ENCODE results near the gene DUSP28. TPM values are rescaled to one million over a fixed set of nuclear protein-coding genes. Genes with fewer than 3 reads are reported as not detected.

DUSP28 gene
- total and polyA plus RNA-seq, 2 donors from 2014 or later: 5.9 to 7.0 TPM

DNA sequence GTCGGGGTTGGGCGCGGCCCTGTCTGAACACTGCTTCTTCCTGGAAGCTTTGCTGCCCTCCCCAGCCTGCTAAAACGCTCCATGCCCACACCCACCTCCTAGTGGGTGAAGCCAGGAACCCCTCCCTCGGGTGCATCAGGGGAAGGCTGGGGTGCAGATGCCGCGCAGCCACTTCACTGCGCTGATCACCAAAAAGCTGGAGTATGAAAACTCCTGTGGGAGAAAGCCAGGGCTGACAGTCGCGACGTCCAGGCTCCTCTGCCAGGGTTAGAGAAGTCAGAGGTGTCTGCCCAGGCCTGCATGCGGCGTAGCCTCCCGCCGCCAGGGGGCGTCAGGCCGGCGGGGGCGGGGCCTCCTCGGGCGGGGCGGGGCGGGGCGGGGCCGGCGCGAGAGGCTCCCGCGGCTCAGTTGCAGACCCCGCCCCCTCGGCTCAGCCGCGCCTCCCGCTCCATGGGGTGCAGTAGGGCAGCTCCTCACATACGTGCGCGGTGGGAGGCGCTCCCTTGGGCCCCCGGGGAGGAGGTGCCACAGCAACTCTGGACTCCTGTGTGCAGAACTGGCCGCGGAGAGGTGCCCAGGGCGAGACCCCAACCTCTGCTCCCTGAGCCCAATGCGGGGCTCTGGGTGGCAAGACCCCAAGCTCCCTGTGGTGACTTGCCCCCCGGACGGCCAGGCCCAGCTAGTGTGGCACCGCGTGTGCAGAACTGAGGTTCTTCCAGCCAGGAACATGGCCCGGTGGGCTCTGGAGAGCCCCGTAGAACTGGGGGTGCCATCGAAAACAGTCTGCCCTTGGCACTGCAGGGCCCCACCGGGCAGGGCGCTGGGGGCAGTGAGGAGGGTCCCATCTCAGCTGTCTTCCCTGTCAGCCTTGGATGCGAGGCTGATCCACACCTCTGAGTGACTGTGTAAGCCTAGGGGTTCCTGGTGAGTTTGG lies 6.3 kb downstream of the DUSP28 start:
- Histone ChIP-seq H3K9ac (ENCODE audit: low read length in 3 of 3) (peak overlapping the region in 2 of 3 donors; percentile 33 to 80), H3K27me3 (ENCODE audit: control insufficient read depth, insufficient read depth, low read length) (no peaks in the 10 kb centered on the region), H3K9me3 (ENCODE audit: control insufficient read depth in 2 of 3, insufficient read depth in 1 of 3, low read length in 3 of 3) (no peaks in the 10 kb centered on the region), H3K4me3 (ENCODE audit: low read length in 3 of 3) (peak overlapping the region in 2 of 3 donors; percentile 73 to 75), H3K36me3 (ENCODE audit: control insufficient read depth in 2 of 3, insufficient read depth in 3 of 3, low read length in 3 of 3) (no peaks in the 10 kb centered on the region), H3K27ac (ENCODE audit: low read depth in 2 of 2, low read length in 2 of 2) (peak overlapping the region; percentile 87 to 90), H3K4me1 (ENCODE audit: control insufficient read depth in 2 of 3, insufficient read depth in 2 of 3, low read depth in 1 of 3, low read length in 3 of 3) (peaks cover 0 to 38% (median 26%) of the 10 kb centered on the region in 3 donors)
- DNase-seq (peak; percentile 83 to 98 (median 91)), FAIRE-seq (no peak)
- intact Hi-C loops (cut with DNase I): no loop called here
- peak; percentile 61 for TF ChIP-seq CTCF (IDR thresholded peaks at IDR 0.05; ENCODE audit: borderline replicate concordance, extremely low read depth, insufficient read depth)

DNA sequence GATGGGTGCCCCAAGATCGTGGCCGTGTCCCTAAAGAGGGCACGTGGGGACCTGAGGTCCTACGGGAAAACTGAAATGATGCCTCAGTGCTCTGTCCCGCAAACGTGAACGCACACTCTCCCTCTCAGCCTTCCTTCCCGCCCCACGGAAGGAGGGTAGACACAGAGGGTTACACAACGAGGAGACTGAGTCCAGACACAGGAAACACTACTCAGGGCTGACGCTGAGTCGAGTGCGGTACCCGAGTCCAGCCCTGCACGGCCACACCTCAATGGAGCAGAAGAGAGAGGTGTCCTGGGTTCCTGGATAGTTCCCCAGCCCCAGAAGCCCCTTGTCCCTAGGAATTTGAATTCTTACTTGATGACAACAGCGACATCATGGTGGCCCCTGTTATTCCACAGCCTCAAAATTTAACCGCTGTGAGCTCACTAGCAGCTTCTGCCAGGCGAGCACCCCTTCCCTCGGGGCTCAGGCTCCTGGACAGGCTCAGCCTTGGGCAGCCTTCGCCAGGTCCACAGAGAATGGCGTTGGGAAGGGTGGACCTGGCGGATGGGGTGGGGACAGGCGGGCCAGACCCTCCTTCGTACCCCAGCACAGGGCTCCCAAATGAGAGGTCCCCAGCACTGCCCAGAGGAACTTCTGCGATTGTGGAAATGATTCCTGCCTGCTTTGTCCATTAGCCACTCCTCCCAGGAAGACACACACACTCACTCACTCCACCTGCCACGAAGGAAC lies 7.1 kb downstream of the DUSP28 start:
- peaks cover 0 to 36% (median 24%) of the 10 kb centered on the region in 3 donors for H3K4me1 ChIP-seq (ENCODE audit: control insufficient read depth in 2 of 3, insufficient read depth in 2 of 3, low read depth in 1 of 3, low read length in 3 of 3)
- no peak for TF ChIP-seq CTCF (IDR thresholded peaks at IDR 0.05; ENCODE audit: borderline replicate concordance, extremely low read depth, insufficient read depth)
- intact Hi-C loops (cut with DNase I): no loop called here
- H3K27me3 ChIP-seq (ENCODE audit: control insufficient read depth, insufficient read depth, low read length): no peaks in the 10 kb centered on the region
- DNase-seq (peak in 2 of 5 donors; percentile 64 to 66), FAIRE-seq (no peak)
- peak overlapping the region; percentile 66 to 85 for H3K27ac ChIP-seq (ENCODE audit: low read depth in 2 of 2, low read length in 2 of 2)
- peak overlapping the region; percentile 0 to 75 (median 73) for H3K4me3 ChIP-seq (ENCODE audit: low read length in 3 of 3)
- H3K9me3 ChIP-seq (ENCODE audit: control insufficient read depth in 2 of 3, insufficient read depth in 1 of 3, low read length in 3 of 3): no peaks in the 10 kb centered on the region
- peak overlapping the region in 2 of 3 donors; percentile 69 to 80 for H3K9ac ChIP-seq (ENCODE audit: low read length in 3 of 3)
- no peaks in the 10 kb centered on the region for H3K36me3 ChIP-seq (ENCODE audit: control insufficient read depth in 2 of 3, insufficient read depth in 3 of 3, low read length in 3 of 3)

DNA sequence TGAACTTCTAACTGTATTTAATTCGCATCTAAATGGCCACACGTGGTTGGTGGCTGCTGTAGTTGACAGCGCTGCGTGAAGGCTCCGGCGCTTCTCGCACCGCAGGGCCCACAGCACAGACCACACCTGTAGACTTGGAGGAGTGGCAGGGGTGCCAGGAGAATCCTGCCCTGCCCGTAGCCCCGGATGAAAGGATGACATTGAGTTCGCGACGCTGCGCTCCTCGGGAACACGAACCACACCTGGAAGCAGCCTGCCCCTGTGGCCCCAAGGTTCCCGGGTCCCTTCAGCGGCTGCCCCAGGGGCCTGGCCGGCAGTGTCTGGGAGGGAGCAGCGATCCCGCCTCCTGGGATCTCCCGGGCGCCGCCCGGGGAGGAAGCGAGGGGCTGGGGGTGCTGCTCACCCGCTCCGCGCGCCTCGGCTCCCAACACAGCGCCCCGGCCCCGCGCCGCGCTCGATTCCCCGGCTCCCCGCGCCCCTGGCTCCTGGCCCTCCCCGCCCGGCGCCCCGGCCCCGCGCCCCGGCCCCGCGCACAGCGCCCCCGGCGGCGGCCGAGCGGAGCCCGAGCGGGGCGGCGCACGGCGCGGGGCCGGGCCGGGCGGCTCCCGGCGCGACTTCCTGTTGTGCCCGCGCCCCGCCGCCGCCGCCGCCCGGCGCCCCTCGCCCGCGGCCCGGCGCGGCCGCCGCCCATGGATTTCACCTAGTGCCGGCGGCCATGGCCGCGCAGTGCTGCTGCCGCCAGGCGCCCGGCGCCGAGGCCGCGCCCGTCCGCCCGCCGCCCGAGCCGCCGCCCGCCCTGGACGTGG lies 7.9 kb downstream of the DUSP28 start, which contains the start of gene RNPEPL1:
Gene RNPEPL1, plus strand, starts transcription at position 613 of the 806 bp plus-strand sequence. Its CDS starts 103 bp downstream, at position 716.
- H3K4me3 ChIP-seq (ENCODE audit: low read length in 3 of 3): peak within 1 kb of the TSS; percentile 36 to 75 (median 73)
- no peaks in the 10 kb centered on the region for H3K36me3 ChIP-seq (ENCODE audit: control insufficient read depth in 2 of 3, insufficient read depth in 3 of 3, low read length in 3 of 3)
- DNase-seq (peak in 3 of 5 donors; percentile 42 to 85 (median 77)), FAIRE-seq (no peak)
- H3K4me1 ChIP-seq (ENCODE audit: control insufficient read depth in 2 of 3, insufficient read depth in 2 of 3, low read depth in 1 of 3, low read length in 3 of 3): peaks cover 0 to 36% (median 24%) of the 10 kb centered on the region in 3 donors
- peak within 1 kb of the TSS in 2 of 3 donors; percentile 72 to 80 for H3K9ac ChIP-seq (ENCODE audit: low read length in 3 of 3)
- TF ChIP-seq CTCF (IDR thresholded peaks at IDR 0.05; ENCODE audit: borderline replicate concordance, extremely low read depth, insufficient read depth): peak; percentile 16
- intact Hi-C loops (cut with DNase I): no loop called here
- H3K9me3 ChIP-seq (ENCODE audit: control insufficient read depth in 2 of 3, insufficient read depth in 1 of 3, low read length in 3 of 3): no peaks in the 10 kb centered on the region
- H3K27ac ChIP-seq (ENCODE audit: low read depth in 2 of 2, low read length in 2 of 2): peak within 1 kb of the TSS; percentile 66 to 85
- H3K27me3 ChIP-seq (ENCODE audit: control insufficient read depth, insufficient read depth, low read length): no peaks in the 10 kb centered on the region

All from kidney (tissue), 14 donors.